Epithelial cell of umbilical artery (primary cell): ENCODE data around the gene GALNT11. TPM values are rescaled to one million over a fixed set of nuclear protein-coding genes. Genes with fewer than 3 reads are reported as not detected.

Experiments used
- total RNA-seq: library from RNA; depleted of rRNA; stranded (reverse); fragments of >200 nt; gene quantifications from 2 replicates; pipeline ENCODE4 v1.2.3, GENCODE V29; 2014

The GALNT11 gene
- total RNA-seq, result 36.1 and 43.2 TPM in 2 replicates

GRCh38 chr7:152025077-152025936 is at the start of gene GALNT11:
Gene GALNT11, plus strand, starts transcription at chr7:152025674. Its CDS starts 68,554 bp downstream, at chr7:152094228.

Other genes with a start within 250 kb of the GALNT11 start
- 15.6 and 19.6 TPM in 2 replicates for gene PRKAG2, start 148.6 kb upstream of the GALNT11 start, total RNA-seq
- gene GALNTL5, start 69.2 kb upstream of the GALNT11 start, total RNA-seq, result not detected in 2 replicates